DMS114 treated with DMSO at 0.1 percent for 48 hours (cell line): ENCODE results near the gene ZNF747.
"Not testable (repeated sequence)": the region's sequence is repeated elsewhere in the genome, so short reads cannot be mapped to it uniquely, and the experiment has no call there.

Source experiments
- DNase-seq: peaks from one replicate; lab custom pipeline; 2025; ENCODE audit not compliant: unreplicated experiment; lab: John Stamatoyannopoulos, UW

The ZNF747 gene

DNA sequence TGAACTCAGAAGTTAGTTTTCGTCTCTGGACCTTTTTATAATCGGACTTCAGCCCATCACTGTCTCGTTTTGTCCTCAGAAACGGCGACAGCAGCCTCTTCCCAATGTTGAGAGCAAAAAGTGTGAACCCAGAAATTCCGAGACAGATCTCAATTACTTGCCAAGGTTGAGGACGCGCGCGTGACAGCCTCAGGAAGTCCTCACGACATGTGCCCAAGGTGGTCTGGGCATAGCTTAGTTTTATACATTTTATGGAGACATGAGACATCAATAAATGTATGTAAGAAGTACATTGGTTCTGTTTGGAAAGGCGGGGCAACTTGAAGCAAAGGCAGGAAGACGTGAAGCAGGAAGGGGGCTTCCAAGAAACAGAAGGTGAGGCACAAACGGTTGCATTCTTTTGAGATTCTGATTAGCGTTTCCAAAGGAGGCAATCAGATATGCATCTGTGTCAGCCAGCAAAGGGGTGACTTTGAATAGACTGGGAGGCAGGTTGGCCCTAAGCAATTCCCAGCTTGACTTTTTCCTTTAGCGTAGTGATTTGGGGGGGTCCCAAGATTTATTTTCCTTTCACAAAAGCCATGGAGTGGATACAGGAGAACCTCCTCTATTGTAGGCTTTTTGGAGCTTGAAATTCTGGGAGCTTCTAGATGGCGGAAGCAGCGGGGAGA is 583 bp upstream of the ZNF747 start:
- peak; percentile 54 for DNase-seq

GRCh38 chr16:30533748-30534367 is 800 bp downstream of the ZNF747 start:
- DNase-seq, result no peak

DNA sequence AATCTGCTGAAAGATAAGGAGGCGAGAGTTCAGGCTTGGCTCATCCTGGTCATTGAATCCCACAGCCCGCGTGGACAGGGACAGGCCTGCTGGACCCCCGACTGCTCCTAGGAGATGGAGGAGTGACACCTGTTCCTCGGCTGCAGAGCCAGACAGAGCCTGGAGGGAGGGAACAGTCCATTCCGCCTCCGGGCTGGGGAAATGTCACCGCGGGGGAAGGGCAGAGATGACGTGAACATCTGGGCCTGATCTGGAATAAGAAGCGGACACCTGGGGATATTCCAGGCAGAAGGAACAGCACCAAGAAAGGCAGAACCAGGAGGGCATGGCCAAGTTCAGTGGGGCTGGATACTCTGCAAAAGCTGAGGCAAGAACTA is 1.5 kb downstream of the ZNF747 start:
- DNase-seq, result no peak

DNA sequence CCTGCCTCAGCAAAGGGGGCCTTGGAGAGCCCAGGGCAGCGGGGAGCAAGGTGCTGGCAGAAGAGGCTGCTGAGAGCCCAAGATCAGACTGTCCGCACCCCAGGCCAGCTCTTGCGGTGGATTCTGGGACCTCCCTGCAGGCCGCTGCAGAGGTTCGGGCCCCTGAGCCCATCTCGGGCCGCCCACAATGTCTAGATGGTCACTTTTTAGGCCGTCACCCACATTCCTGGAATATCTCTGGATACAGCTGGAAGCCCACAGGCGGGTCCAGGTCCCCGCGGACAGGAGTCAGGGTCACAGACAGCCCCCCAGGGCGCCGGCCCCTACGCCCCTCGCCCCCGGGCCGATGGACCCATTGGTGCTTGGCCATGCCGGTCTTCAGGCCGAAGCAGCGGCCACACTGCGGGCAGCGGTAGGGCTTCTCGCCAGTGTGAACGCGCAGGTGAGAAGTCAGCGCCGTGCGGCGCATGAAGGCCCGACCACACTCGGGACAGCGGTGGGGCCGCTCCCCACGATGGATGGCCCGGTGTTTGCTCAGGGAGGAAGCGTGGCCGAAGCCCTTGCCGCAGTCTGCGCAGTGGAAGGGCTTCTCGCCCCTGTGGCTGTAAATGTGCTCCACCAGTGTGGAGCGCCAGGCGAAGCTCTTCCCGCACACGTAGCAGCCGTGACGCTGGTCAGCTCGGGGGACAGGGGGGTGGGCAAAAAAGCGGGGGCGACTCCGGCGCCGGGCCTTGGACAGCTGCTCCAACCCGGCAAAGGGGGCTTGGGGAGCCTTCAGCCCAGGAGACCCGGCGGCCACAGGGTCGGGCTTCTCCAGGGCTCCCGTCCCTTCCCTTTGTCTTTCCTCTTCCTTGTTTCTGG is 2.1 kb downstream of the ZNF747 start:
- DNase-seq, result no peak

GRCh38 chr16:30530163-30531037 is 4.3 kb downstream of the ZNF747 start:
- no peak for DNase-seq

GRCh38 chr16:30528799-30529457 is 5.7 kb downstream of the ZNF747 start:
- no peak for DNase-seq

- no peak for DNase-seq
These were observed 7.0 kb downstream of the ZNF747 start for GRCh38 chr16:30527635-30528178.

DNA sequence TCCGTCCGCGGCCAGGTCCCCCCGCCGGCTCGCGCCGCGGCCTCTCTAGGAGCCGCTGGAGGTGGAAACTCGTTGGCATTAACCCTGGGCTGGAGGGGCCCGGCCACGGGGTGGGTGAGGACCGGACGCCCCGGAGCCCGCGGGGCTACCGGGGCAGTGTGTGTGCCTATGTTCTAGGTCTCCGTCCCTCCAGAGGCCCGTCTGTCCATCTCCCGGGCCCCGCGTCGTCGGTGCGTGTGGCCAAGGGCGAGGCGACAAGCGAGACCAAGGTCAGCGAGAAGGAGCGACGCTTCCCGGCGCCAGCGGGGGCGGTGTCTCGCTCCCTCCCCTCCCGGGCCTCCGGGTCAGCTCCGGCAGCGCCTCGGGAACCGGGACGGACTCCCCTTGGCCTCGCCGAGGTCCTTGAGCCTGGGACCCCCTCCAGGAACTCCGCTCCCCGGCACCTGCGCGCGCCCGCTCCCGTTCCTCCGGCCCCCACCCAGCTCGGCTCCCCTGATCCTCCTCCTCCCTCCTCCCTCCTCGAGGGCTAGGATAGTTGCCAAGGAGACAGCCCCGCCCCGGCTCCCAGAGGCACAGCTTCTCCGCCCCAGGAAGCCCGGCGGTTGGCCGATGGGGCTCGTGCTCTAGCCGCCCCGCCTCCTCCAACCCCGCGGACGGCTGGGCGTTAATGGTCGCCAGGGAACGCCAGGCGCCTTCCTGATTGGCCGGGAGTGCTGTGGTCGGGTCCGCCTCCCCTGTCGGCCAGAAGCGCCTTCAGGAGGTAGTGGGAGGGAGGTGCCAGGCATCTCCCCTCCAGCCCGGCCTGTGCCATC is 7.6 kb downstream of the ZNF747 start:
- peak; percentile 95 for DNase-seq

DNA sequence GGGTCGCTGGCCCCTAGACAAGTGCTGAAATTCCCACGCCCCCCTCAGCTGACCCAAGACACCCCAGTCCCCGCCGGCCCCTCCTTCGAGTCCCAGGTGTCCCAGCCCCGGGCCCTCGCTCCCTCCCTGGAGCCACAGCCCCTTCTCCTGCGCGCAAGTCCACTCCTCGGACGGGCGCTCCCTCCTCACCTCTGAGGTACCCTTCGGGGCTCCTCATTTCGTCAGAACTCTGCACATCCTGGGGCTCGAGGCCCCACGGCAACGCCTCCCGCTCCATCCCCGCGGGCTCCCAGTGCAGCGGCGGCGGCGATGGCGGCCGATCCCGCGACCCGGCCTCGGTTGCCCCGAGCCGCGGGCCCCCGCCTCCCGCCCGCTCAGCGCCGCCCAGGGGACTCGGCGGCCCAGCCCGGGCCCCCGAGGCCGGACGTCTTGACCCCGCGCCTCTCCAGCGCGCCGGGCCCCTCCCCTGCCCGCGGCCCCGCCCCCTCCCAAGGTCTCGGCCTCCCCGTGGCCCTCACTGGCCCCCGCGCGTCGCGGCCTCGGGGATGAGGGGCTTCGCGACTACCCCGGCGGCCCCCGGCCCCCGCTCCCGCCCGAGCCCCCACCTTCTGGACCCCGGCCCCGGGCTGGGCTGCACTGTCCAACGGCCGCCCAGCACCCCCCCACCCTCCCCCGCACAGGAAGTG is 8.4 kb downstream of the ZNF747 start, which contains the start of gene ZNF768:
ZNF768 (minus strand) TSS at position 430 of the 686 bp plus-strand sequence; CDS start at position 277, 153 bp downstream.
- no peak for DNase-seq

DNA sequence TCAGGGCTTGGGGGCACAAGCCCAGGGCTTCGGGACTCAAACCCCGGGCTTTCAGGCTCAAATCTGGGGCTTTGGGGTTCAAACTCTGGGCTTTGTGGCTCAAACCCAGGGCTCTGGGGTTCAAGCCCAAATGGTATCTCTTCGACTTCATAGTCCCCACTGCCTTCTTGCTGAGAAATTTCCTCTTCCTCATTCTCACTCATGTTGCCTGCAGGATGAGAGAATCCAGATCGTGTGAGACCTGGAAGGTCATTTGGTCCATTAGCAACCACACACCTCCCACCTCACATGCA is 8.9 kb downstream of the ZNF747 start:
- no peak for DNase-seq

- no peak for DNase-seq
These were observed 9.8 kb downstream of the ZNF747 start for GRCh38 chr16:30524575-30525568.

GRCh38 chr16:30523768-30524574 is 10.7 kb downstream of the ZNF747 start:
- no peak for DNase-seq

DNA sequence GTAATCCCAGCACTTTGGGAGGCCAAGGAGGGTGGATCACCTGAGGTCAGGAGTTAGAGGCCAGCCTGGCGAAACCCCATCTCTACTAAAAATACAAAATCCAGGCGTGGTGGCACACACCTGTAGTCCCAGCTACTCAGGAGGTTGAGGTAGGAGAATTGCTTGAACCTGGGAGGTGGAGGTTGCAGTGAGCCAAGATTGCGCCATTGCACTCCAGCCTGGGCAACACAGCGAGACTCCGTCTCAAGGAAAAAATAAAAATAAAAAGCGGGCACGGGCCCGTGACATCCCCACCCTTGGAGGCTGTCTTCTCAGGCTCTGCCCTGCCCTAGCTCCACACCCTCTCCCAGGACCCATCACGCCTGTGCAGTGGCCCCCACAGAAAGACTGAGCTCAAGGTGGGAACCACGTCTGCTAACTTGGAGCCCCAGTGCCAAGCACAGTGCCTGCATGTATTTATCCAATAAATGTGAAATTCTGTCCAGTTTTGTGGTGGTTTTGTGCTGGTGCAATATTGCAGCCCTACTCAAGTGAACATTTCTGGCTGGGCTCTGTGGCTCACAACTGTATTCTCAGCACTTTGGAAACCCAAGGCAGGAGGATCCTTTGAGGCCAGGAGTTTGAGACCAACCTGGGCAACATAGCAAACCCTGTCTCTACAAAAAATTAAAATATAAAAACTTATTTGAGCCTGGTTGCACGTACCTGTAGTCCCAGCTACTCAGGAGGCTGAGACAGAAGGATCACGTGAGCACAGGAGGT is 11.8 kb downstream of the ZNF747 start:
- DNase-seq, result not testable (repeated sequence)

GRCh38 chr16:30521873-30522641 is 12.6 kb downstream of the ZNF747 start:
- DNase-seq, result no peak

DNA sequence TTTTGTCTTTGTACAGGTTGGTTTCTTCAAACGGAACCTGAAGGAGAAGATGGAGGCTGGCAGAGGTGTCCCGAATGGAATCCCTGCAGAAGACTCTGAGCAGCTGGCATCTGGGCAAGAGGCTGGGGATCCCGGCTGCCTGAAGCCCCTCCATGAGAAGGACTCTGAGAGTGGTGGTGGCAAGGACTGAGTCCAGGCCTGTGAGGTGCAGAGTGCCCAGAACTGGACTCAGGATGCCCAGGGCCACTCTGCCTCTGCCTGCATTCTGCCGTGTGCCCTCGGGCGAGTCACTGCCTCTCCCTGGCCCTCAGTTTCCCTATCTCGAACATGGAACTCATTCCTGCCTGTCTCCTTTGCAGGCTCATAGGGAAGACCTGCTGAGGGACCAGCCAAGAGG is 13.2 kb downstream of the ZNF747 start:
- no peak for DNase-seq
